Bronchus fibroblast of lung (primary cell): ENCODE results near the gene PHLPP2. TPM values are rescaled to one million over a fixed set of nuclear protein-coding genes. Genes with fewer than 3 reads are reported as not detected.

Source experiments
- total RNA-seq: library from RNA; depleted of rRNA; stranded (reverse); fragments of >200 nt; gene quantifications from 2 replicates; pipeline ENCODE4 v1.2.3, GENCODE V29; 2015

The PHLPP2 gene, protein sequence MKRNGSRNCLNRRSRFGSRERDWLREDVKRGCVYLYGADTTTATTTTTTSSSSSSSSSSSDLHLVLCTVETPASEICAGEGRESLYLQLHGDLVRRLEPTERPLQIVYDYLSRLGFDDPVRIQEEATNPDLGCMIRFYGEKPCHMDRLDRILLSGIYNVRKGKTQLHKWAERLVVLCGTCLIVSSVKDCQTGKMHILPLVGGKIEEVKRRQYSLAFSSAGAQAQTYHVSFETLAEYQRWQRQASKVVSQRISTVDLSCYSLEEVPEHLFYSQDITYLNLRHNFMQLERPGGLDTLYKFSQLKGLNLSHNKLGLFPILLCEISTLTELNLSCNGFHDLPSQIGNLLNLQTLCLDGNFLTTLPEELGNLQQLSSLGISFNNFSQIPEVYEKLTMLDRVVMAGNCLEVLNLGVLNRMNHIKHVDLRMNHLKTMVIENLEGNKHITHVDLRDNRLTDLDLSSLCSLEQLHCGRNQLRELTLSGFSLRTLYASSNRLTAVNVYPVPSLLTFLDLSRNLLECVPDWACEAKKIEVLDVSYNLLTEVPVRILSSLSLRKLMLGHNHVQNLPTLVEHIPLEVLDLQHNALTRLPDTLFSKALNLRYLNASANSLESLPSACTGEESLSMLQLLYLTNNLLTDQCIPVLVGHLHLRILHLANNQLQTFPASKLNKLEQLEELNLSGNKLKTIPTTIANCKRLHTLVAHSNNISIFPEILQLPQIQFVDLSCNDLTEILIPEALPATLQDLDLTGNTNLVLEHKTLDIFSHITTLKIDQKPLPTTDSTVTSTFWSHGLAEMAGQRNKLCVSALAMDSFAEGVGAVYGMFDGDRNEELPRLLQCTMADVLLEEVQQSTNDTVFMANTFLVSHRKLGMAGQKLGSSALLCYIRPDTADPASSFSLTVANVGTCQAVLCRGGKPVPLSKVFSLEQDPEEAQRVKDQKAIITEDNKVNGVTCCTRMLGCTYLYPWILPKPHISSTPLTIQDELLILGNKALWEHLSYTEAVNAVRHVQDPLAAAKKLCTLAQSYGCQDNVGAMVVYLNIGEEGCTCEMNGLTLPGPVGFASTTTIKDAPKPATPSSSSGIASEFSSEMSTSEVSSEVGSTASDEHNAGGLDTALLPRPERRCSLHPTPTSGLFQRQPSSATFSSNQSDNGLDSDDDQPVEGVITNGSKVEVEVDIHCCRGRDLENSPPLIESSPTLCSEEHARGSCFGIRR (N-terminal part only)
- 3.5 and 4.2 TPM in 2 replicates for total RNA-seq

DNA sequence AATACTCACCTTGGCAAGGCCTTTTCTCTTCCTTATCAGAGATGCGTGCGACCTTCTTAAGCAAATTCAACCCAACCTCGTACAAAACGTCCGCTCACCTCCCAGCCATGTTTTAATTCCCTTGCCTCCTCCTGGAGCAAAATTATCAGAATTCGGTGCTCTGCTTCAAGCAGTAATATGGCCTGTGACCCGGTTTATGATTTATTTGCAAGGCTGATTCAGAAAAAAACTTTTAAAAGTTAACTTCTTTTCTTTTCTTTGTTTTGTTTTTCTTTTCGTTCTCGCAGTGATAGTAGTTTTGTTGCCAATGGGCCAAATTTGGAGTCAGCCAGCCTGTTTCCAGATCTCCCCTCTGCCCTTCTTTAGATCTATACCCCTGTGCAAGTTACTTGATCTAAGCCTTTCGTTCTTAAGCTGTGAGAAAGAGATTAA lies at the start of gene PHLPP2:
Gene PHLPP2 (minus strand): TSS at position 382 of the 432 bp plus-strand sequence. CDS start 9,906 bp downstream, outside the sequence.

GRCh38 chr16:71626018-71626857 lies 98.3 kb downstream of the PHLPP2 start, which contains the start of gene MARVELD3:
TSS of gene MARVELD3 (plus strand) at chr16:71626184. CDS start at chr16:71626230, 46 bp downstream.

Other genes with a start within 250 kb of the PHLPP2 start
- 1.5 and 2.5 TPM in 2 replicates for gene ZNF19, start 235.4 kb downstream of the PHLPP2 start, total RNA-seq
- gene CHST4, start 198.3 kb downstream of the PHLPP2 start, total RNA-seq = under 0.01 TPM in 1 of 2 replicates, not detected in the other
- not detected in 2 replicates for gene TAT, start 147.6 kb downstream of the PHLPP2 start, total RNA-seq
- not detected in 2 replicates for gene MARVELD3, start 98.5 kb downstream of the PHLPP2 start, total RNA-seq
- gene AP1G1, start 84.1 kb upstream of the PHLPP2 start, total RNA-seq = 40.2 and 44.9 TPM in 2 replicates
- 4.7 and 5.5 TPM in 2 replicates for gene ATXN1L, start 121.3 kb upstream of the PHLPP2 start, total RNA-seq
- 2.1 and 3.4 TPM in 2 replicates for gene ZNF821, start 159.5 kb upstream of the PHLPP2 start, total RNA-seq
- 77.2 and 84.2 TPM in 2 replicates for gene IST1, start 170.8 kb upstream of the PHLPP2 start, total RNA-seq